HG03039 (cell line): ENCODE measurements around the gene NTS.
A peak's percentile ranks its signal among the peaks of the same experiment; 100 is the strongest.

Experiments
- ATAC-seq: cut with Tn5 transposase; IDR thresholded peaks from one replicate; pipeline ENCODE4 v1.9.1; 2021; ENCODE audit warnings: mild to moderate bottlenecking, moderate library complexity; ENCODE audit not compliant: unreplicated experiment

Gene NTS

DNA sequence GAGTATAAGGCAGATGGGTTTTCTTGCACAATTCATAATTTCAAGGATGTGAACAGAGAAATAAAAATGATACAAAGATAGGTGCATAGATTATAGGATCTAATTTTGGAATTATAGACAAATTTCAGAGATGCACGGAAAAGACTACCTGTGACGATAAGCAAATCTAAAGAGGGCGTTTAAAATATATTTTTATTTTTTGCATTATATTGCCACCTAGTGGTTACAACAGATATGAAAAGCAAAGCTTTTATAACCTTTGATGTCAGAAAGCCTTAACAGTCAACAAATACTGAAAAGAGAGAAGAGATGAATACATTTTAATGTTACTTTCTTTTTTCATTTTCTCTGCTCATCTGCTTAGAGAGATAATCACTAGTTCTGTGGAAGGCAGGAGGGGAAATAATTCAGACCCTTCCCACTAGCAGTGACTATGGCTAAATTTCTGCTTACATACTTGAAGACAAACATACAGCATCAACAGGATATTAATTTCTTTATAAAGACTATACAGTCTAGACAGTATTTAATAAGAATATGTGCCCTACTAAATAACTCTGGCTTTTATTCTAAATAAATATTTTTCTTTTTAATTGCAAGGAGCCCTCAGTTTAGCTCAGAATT lies 46.3 kb downstream of the NTS start:
- peak; percentile 51 for ATAC-seq

DNA sequence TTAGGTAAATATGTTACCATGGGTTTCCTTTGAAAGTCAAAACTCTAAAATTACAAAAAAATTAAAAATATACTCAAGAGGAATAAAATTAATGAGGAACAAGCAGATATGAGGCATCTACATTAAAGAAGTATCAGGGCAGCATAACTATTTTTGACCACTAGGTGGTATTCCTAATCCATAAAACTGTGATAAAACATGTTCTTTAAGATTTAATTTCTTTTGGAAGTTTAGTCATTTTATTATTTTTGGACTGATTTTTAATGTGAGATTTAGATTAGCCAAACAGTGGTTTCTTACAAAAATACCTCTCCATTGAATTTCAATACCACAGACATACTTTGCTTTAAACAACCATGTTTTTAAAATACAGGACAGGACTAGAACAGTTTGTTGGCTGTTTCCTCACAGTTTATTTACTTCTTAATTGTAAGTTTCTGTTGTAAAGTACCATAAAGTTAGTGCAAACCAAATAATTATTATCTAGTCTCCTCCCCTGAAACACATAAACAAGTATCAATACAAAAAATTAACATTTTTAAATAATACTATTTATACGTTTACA lies 49.8 kb downstream of the NTS start:
- ATAC-seq, result no peak

DNA sequence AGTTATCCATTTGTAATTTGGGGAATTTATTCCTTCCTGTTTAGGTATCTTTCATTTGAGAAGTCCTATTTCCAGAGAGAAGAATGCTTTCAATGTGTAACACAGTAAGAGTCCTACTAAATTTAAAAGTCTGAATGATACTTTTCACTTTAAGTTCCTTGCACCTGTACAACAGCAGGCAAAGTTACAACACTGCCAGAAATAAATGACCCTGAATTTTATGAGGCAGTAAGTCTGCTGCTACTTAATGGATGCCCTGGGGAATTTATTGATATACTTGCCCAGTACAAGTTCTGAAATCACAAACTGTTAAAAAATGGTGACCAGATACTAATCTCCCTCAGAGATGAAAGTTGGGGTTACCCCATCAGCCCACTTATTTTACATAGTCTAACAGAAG lies 53.1 kb downstream of the NTS start:
- no peak for ATAC-seq
